Measurements from ENCODE around the gene CP.

CP gene

DNA sequence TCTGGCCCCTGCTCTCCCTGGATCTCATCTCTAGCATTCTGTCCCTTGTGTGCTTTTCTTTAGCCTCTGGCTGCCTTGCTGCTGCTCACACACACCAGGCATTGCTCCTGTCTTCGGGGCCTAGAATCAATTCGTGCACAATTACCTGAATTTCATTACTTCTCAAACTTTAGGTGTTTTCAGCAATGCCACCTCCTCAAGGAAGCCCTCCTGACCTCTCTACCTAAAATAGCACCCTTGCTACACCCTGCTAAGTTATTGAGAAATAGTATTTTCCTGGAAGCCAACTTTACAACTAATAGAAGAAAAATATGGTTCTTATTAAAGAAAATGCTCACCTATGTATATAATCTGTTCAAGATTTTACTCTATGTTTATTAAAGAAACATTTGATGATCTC, 40.4 kb downstream of the CP start:
- Mint-ChIP-seq H3K27me3 (no peaks in the 10 kb centered on the region), H3K27ac (no peak overlapping the region), H3K4me3 (no peak overlapping the region), H3K4me1 (ENCODE audit: low read depth) (no peaks in the 10 kb centered on the region), H3K9me3 (no peaks in the 10 kb centered on the region), H3K36me3 (ENCODE audit: low read depth) (peaks cover 10% of the 10 kb centered on the region)
- no peak for DNase-seq

DNA sequence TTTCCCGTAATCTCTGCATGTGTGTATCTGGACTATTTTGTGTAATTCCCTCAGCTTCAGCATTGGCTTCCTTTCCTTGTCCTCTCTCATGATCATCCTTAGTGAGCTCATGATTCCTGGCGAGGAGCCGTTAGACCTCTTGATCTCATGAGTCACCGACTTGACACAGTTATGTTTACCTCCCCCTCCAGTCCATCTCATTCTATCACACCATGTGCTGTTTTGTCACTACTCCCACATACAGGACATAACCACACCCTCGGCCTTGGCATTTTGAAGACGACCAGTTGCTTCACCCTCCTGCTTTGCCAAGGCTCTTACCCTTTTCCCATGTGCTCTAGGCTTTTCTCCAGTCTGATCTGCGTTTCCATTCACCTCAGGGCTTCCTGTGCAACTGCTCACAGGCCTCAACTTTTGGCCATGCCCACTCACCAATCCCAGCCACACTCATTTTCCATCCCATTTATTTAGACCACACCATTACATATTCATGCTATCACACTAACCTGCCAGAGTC, 41.5 kb downstream of the CP start:
- H3K4me3 Mint-ChIP-seq: no peak overlapping the region
- peaks cover under 1% of the 10 kb centered on the region for H3K4me1 Mint-ChIP-seq (ENCODE audit: low read depth)
- DNase-seq: no peak
- no peak overlapping the region for H3K27ac Mint-ChIP-seq
- no peaks in the 10 kb centered on the region for H3K27me3 Mint-ChIP-seq
- peaks cover 13% of the 10 kb centered on the region for H3K36me3 Mint-ChIP-seq (ENCODE audit: low read depth)
- H3K9me3 Mint-ChIP-seq: no peaks in the 10 kb centered on the region

DNA sequence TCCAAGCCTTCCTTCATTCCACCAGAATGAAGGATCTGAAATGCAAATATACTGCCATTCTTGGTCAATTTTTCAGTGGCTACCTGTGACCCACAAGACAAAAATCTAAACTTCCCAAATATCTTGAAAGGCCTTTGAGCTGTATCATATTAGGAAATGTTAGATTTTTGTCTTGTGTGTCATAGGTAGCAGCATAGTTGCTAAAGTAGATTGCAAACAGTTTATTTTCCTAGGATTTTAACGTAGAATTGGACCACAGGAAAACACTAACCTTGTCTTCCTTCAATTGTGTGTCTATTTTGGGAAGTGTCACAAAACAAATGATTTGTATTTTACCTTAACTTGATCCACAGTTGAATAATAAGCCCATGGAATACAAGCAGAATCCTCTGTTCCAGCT, 42.4 kb downstream of the CP start:
- Mint-ChIP-seq H3K4me3 (no peak overlapping the region), H3K9me3 (no peaks in the 10 kb centered on the region), H3K27ac (no peak overlapping the region), H3K36me3 (ENCODE audit: low read depth) (peaks cover 18% of the 10 kb centered on the region), H3K27me3 (no peaks in the 10 kb centered on the region), H3K4me1 (ENCODE audit: low read depth) (peaks cover 7% of the 10 kb centered on the region)
- no peak for DNase-seq

DNA sequence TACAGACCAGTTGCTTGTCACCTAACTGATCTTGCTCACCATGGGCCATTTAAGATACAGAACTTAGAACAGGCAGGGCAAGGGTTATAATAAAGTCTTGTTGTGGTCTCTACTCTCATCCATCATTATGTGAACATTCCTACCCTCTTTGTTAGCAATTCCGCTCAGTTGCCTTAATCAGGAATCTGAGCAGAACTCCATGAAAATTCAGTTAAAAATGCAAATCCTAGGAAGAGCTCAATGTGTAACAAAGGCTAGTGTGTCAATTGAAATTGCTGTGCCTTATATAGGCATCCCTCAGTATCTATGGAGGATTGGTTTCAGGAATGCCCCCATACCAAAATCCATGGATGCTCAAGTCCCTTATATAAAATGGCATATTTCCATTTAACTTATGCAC, 44.5 kb downstream of the CP start:
- no peaks in the 10 kb centered on the region for H3K9me3 Mint-ChIP-seq
- H3K4me3 Mint-ChIP-seq: no peak overlapping the region
- H3K27ac Mint-ChIP-seq: no peak overlapping the region
- peaks cover 37% of the 10 kb centered on the region for H3K36me3 Mint-ChIP-seq (ENCODE audit: low read depth)
- peaks cover 10% of the 10 kb centered on the region for H3K4me1 Mint-ChIP-seq (ENCODE audit: low read depth)
- DNase-seq: no peak
- H3K27me3 Mint-ChIP-seq: no peaks in the 10 kb centered on the region

DNA sequence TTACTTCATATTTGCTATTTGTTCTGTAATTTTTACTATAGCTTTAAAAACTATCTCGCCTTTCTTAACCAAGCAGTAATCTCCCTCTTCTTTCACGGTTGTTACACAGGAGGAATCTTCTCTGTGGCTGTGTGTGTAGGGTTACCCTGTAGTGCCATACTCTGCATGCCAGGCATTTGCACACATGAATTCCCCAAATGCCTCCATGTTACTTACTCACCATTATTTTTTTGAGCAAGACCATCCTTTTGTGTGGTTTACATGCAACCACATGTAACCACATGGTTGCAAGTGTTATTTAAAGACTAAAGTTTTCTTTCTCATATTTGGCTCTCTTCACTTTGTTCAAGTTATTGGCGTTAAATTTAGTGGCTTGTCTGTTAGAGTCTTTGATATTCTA, 46.7 kb downstream of the CP start:
- H3K9me3 Mint-ChIP-seq: no peaks in the 10 kb centered on the region
- H3K27me3 Mint-ChIP-seq: no peaks in the 10 kb centered on the region
- peaks cover 10% of the 10 kb centered on the region for H3K4me1 Mint-ChIP-seq (ENCODE audit: low read depth)
- H3K4me3 Mint-ChIP-seq: no peak overlapping the region
- peak overlapping the region; percentile 1 for H3K27ac Mint-ChIP-seq
- no peak for DNase-seq
- peaks cover 55% of the 10 kb centered on the region for H3K36me3 Mint-ChIP-seq (ENCODE audit: low read depth)

DNA sequence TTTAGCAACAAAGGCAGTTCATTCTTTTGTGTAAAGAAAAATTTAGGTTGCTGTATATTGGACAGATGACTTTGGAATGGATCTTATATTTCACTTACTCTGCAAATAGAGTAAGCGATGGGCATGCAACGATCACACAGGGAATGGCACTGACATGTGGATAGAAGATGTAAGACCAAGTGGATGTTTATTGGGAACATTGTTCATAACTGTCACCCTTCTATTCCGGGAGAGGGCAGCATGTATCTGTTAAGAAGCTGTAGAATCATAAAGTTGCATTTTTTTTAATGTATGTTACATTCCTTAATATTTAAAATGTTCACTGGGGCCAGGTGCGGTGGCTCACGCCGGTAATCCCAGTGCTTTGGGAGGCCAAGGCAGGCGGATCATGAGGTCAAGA, 51.0 kb downstream of the CP start:
- Mint-ChIP-seq H3K4me3 (no peak overlapping the region), H3K27me3 (no peaks in the 10 kb centered on the region)

DNA sequence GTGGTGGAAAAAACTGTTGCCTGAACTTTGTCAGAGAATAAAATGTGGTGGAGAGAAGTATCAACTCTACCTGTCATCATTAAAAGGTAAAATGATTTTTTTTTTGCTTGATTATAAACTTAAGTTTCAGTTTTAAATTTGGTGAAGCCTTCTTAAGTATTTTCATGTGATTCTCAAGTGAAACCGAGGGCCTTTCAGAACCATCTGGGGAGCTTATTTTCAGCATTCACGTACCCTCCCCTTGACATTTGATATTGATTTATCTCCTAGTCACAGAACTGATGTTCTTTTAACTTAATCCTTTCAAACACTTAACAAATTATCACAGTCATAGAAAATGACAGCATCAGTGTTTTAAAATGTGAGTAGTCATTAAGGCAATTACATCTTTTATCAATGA, 53.7 kb downstream of the CP start:
- Mint-ChIP-seq H3K9me3 (no peaks in the 10 kb centered on the region), H3K36me3 (ENCODE audit: low read depth) (peaks cover 85% of the 10 kb centered on the region), H3K4me3 (no peak overlapping the region), H3K4me1 (ENCODE audit: low read depth) (peaks cover 3% of the 10 kb centered on the region), H3K27me3 (no peaks in the 10 kb centered on the region), H3K27ac (no peak overlapping the region)
- no peak for DNase-seq

More for the DNA sequence above, 51.0 kb downstream of the CP start:
- Mint-ChIP-seq H3K36me3 (ENCODE audit: low read depth) (peaks cover 82% of the 10 kb centered on the region), H3K9me3 (no peaks in the 10 kb centered on the region), H3K27ac (no peak overlapping the region), H3K4me1 (ENCODE audit: low read depth) (peaks cover 12% of the 10 kb centered on the region)
- DNase-seq: no peak

DNA sequence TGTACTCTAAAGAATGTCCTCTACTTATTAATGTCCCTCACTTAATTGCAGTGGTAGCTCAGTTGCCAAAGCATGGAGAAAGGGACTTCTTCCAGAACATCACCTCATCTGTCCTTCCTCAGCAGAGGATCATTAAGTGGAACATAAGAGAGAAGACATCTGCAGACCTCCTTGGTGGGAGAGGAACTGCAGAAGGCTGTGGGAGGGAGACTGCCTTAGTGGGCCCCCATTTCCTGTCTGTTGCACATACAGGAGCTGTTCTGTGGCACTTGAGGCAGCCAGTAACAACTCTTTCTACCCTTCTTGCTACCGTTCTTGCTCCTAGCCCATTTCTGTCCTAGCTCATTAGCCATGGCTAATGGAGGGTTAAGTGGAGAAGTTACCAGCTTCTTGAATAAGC, 58.6 kb downstream of the CP start:
- H3K36me3 Mint-ChIP-seq (ENCODE audit: low read depth): peaks cover 80% of the 10 kb centered on the region
- H3K27me3 Mint-ChIP-seq: no peaks in the 10 kb centered on the region
- H3K4me3 Mint-ChIP-seq: no peak overlapping the region
- H3K9me3 Mint-ChIP-seq: no peaks in the 10 kb centered on the region
- no peak for DNase-seq
- peaks cover 3% of the 10 kb centered on the region for H3K4me1 Mint-ChIP-seq (ENCODE audit: low read depth)
- H3K27ac Mint-ChIP-seq: no peak overlapping the region

DNA sequence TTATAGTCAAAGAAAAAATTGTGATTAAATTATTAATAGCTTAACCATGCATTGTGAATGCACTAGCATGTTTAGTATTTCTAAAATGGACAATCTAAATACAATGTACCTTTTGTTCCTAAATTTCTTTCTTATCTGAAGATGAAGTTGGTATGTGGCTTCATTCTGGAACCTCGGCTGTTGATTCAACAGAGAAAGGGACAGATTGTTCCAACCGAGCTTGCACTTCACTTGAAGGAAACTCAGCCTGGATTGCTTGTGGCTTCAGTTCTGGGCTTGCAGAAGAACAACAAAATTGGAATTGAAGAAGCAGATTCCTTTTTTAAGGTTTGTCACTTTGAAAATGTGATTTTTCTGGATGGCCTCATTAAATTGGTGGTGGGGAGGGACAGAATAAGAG, 59.6 kb downstream of the CP start:
- Mint-ChIP-seq H3K4me1 (ENCODE audit: low read depth) (peaks cover 2% of the 10 kb centered on the region), H3K9me3 (no peaks in the 10 kb centered on the region), H3K27ac (no peak overlapping the region), H3K36me3 (ENCODE audit: low read depth) (peaks cover 78% of the 10 kb centered on the region), H3K4me3 (no peak overlapping the region), H3K27me3 (no peaks in the 10 kb centered on the region)
- no peak for DNase-seq

DNA sequence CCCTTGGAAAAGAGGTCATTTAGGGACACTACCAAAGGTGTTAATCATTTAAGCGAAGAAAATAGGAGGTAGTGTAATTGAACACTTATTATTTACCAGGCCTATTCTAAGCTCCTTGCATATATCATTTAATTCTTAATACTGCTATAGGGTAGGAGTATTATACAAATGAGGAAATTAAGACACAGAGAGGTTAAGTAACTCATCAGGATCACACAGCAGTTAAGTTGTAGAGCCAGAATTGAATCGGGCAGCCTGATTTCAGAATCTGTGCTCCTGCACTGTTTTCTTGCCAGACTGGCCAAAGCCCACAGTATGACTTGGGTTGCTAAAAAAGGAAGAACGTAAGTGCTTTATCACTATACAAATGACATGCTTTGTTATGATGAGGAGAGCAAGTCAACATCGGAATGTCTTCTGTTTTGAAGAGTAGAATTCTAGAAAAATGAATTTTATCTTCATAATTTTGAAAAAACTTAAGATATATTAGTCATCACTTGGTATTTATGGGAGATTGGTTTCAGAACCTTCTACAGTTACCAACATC, 60.8 kb downstream of the CP start:
- DNase-seq: no peak
- H3K4me1 Mint-ChIP-seq (ENCODE audit: low read depth): peaks cover 2% of the 10 kb centered on the region
- H3K9me3 Mint-ChIP-seq: no peaks in the 10 kb centered on the region
- no peak overlapping the region for H3K4me3 Mint-ChIP-seq
- peaks cover 77% of the 10 kb centered on the region for H3K36me3 Mint-ChIP-seq (ENCODE audit: low read depth)
- H3K27me3 Mint-ChIP-seq: no peaks in the 10 kb centered on the region
- no peak overlapping the region for H3K27ac Mint-ChIP-seq

DNA sequence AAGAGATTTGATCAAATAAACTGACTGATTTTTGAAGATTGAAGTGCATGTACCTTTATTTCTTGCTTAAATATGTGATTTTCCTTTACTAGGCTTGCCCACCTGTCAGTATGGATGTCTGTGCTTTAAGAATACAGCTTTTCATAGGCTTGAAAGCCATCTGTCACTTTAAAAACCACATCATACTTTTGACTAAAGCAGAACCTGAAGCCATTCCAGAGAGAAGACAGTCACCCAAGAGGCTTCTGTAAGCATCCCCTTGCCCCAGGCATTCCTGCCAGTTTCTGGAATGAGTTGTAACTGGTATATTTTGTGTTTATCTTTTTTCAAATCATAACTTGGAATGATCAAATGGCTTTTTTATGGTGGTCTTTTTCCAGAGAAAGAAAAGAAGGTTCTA, 68.2 kb downstream of the CP start:
- no peak overlapping the region for H3K27ac Mint-ChIP-seq
- H3K27me3 Mint-ChIP-seq: no peaks in the 10 kb centered on the region
- no peak overlapping the region for H3K4me3 Mint-ChIP-seq
- H3K36me3 Mint-ChIP-seq (ENCODE audit: low read depth): peaks cover 76% of the 10 kb centered on the region
- H3K4me1 Mint-ChIP-seq (ENCODE audit: low read depth): peaks cover 18% of the 10 kb centered on the region
- H3K9me3 Mint-ChIP-seq: no peaks in the 10 kb centered on the region
- DNase-seq: no peak

DNA sequence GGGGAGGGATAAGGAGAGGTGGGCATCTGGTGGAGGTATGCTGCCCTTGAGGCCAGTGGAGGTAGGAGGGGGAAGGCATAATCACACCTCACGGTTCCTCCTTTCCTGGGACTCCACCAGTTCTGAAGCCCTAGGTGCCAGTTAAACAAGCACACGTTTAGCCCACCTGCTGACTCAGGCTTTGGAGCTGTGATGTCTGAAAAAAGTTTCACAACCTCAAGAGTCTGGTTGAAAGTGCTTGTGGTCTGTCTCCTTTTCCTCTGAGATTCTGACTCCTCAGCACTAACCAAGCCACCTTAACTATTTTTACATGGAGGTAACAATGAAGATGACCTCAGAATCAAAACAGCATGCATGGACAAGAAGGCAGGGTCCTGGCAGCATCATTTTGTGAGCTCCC, 69.2 kb downstream of the CP start:
- Mint-ChIP-seq H3K9me3 (no peaks in the 10 kb centered on the region), H3K4me1 (ENCODE audit: low read depth) (peaks cover 18% of the 10 kb centered on the region), H3K4me3 (no peak overlapping the region), H3K36me3 (ENCODE audit: low read depth) (peaks cover 70% of the 10 kb centered on the region), H3K27ac (peak overlapping the region; percentile 69), H3K27me3 (no peaks in the 10 kb centered on the region)
- DNase-seq: no peak

DNA sequence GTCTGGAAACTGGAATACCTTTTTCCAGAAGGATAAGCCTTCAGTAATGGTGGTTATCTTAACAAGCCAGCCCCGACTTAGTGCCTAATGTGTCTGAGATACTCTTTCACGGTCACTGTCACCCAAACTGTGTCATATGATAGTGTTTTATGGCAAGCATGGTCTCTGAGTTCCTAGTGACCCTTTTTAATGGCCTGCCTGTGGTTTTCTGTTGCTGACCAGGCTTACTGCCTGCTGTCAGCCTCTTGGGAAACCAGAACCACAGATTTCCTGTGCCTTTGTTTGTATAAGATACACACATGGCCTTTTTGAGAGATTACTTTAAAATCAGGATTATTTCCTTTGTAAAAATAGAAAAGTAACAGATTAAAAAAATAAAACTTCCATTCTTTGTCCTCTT, 69.8 kb downstream of the CP start:
- H3K27me3 Mint-ChIP-seq: no peaks in the 10 kb centered on the region
- no peak overlapping the region for H3K4me3 Mint-ChIP-seq
- peaks cover 18% of the 10 kb centered on the region for H3K4me1 Mint-ChIP-seq (ENCODE audit: low read depth)
- no peak for DNase-seq
- H3K9me3 Mint-ChIP-seq: no peaks in the 10 kb centered on the region
- H3K27ac Mint-ChIP-seq: no peak overlapping the region
- H3K36me3 Mint-ChIP-seq (ENCODE audit: low read depth): peaks cover 68% of the 10 kb centered on the region

DNA sequence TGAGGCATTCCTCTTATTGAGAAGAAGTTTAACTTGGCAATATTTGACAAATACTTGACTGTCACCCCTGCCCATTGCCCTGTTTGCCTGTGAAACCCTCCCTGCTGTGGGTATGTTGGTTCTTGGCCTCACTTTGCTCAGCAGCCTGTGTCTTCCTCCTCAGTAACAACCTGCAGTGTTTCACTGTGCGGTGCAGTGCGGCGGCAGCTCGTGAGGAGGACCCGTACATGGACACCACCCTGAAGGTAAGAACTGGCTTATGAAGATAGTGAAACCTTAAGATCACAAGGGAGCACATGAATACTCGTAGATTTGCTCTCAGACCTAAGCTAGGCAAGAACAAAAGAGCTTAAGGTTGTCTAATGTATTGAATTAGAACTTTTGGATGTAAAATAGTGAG, 71.2 kb downstream of the CP start:
- Mint-ChIP-seq H3K9me3 (no peaks in the 10 kb centered on the region), H3K36me3 (ENCODE audit: low read depth) (peaks cover 57% of the 10 kb centered on the region), H3K4me3 (no peak overlapping the region), H3K27ac (no peak overlapping the region), H3K4me1 (ENCODE audit: low read depth) (peaks cover 18% of the 10 kb centered on the region), H3K27me3 (no peaks in the 10 kb centered on the region)
- no peak for DNase-seq

DNA sequence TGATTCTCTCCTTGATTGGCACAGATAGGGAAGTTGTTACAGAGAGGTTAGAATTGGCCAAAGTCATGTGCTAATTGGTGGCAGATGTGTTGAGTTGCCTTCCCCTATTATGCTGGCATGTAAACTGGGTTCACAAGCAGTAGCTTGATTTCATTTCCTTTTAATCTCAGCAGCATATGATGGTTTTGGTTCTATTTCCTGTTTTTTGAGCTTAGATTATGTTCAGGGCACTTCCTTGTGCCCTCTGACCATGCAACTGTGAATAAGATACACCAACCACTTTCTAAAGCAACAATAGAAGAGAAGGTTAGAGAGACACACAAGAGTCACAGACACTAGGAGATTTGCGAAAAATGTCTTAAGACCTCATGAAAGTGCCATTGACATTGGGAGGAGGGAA, 75.7 kb downstream of the CP start:
- no peak for DNase-seq
- H3K27ac Mint-ChIP-seq: no peak overlapping the region
- peaks cover 8% of the 10 kb centered on the region for H3K4me1 Mint-ChIP-seq (ENCODE audit: low read depth)
- H3K36me3 Mint-ChIP-seq (ENCODE audit: low read depth): peaks cover 50% of the 10 kb centered on the region
- H3K27me3 Mint-ChIP-seq: no peaks in the 10 kb centered on the region
- no peaks in the 10 kb centered on the region for H3K9me3 Mint-ChIP-seq
- no peak overlapping the region for H3K4me3 Mint-ChIP-seq

DNA sequence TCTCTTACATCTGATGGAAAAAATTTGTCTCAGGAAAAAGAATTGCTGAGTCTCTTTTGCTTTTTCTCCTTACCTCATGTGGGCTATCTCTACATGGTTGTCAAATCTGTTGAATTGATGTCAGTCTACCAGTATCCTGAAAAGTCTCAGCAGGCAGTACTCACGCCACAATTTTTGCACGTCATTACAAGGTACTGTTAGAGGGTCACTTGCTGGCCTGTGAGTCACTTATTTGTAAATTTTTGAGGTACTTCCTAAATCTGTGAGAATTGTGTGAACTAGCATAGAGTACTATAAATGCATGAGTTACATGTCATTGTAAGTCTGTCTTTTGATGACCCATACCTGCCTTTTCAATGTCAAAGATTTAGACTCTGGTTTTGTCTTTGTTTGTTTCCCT, 76.3 kb downstream of the CP start:
- Mint-ChIP-seq H3K27ac (no peak overlapping the region), H3K27me3 (no peaks in the 10 kb centered on the region), H3K4me3 (no peak overlapping the region), H3K36me3 (ENCODE audit: low read depth) (peaks cover 53% of the 10 kb centered on the region), H3K9me3 (no peaks in the 10 kb centered on the region), H3K4me1 (ENCODE audit: low read depth) (peaks cover 8% of the 10 kb centered on the region)
- DNase-seq: no peak
